Measurements from ENCODE around the gene FBL.
A peak's percentile ranks its signal among the peaks of the same experiment; 100 is the strongest.

FBL gene

DNA sequence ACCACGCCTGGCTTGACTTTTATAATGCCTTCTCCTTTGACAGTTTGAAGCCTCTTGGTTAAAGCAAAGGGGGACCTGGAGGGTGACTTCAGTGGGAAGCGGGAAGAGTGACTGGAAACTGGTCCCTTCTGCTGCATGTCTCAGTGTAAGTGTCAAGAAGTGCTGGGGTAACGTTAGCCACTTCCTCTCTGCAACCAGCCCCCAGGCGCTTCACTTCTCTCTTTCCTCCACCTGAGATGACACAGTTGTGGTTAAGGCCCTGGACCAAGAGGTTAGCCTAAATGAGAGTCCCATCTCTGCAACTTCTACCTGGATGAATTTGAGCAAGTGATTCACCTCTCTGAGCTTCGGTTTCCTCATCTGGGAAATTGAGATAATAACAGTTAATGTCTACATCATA is 51.2 kb downstream of the FBL start:
- H3K36me3 ChIP-seq: no peaks in the 10 kb centered on the region
- no peak overlapping the region for H3K4me3 ChIP-seq
- H3K9me3 ChIP-seq: no peaks in the 10 kb centered on the region
- peak overlapping the region; percentile 28 for H3K4me2 ChIP-seq
- TF ChIP-seq Cebpa-rat (IDR thresholded peaks at IDR 0.05): no peak
- H4K20me1 ChIP-seq: no peaks in the 10 kb centered on the region
- no peaks in the 10 kb centered on the region for H3K27me3 ChIP-seq
- 0 out of 2 replicates have a peak overlapping the region, but pooled peaks have one; percentile 19 for H3K9ac ChIP-seq
- peaks cover 8% of the 10 kb centered on the region for H3K4me1 ChIP-seq
- no peak overlapping the region for H3K27ac ChIP-seq

DNA sequence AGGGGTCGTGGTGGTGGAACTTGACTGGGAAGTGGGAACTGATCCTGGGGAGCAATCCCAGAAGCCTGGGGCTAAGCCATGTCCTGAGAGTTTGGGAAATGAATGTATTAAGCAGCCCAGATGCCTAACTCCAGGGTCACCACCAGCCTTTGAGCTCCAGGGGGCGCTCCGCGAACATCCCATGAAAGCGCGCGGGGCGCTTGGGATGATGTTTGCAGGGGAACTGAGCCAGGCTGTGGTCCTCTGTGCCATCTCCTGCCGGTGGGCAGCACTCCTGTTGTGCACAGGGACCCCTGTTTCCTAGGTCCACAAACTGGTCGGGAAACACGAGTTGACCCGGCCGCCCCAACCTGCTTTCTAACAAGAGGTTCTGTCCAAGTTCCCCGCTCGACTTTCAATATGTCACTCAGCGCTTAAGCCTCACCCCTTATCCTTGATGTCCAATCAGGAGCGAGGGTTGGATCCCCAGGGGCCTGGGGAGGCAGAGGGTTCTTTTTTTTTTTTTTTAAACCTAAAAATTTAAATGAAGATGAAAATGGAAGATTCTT is 53.1 kb downstream of the FBL start:
- Histone ChIP-seq H3K36me3 (no peaks in the 10 kb centered on the region), H3K9ac (no peak overlapping the region), H4K20me1 (no peaks in the 10 kb centered on the region), H3K4me3 (peak overlapping the region; percentile 63), H3K9me3 (peaks cover 12% of the 10 kb centered on the region), H3K4me1 (peaks cover 8% of the 10 kb centered on the region), H3K27ac (no peak overlapping the region), H3K4me2 (peak overlapping the region; percentile 69), H3K27me3 (no peaks in the 10 kb centered on the region)
- TF ChIP-seq Cebpa-rat (IDR thresholded peaks at IDR 0.05): no peak

- Histone ChIP-seq H3K9me3 (peaks cover 22% of the 10 kb centered on the region), H3K4me2 (no peak overlapping the region), H4K20me1 (no peaks in the 10 kb centered on the region), H3K4me3 (no peak overlapping the region), H3K27me3 (no peaks in the 10 kb centered on the region), H3K4me1 (no peaks in the 10 kb centered on the region), H3K9ac (no peak overlapping the region), H3K36me3 (no peaks in the 10 kb centered on the region), H3K27ac (no peak overlapping the region)
- TF ChIP-seq Cebpa-rat (IDR thresholded peaks at IDR 0.05): no peak
These were observed 57.9 kb downstream of the FBL start for GRCh38 chr19:39788244-39788643.
